ENCODE data around the gene GPR78. TPM values are rescaled to one million over a fixed set of nuclear protein-coding genes. Genes with fewer than 3 reads are reported as not detected.

The GPR78 gene
- total and polyA plus RNA-seq, 2 of the 4 experiments (the other 2 are of a cell fraction) = under 0.01 to 0.10 TPM

- H4K91ac ChIP-seq (ENCODE audit: insufficient read depth, low read depth, low read length) = no peak overlapping the region
- H3K23ac ChIP-seq (ENCODE audit: low read depth, low read length) = no peak overlapping the region
- H3K27me3 ChIP-seq (ENCODE audit: control insufficient read depth, insufficient read depth, low read length) = no peaks in the 10 kb centered on the region; the same call in 1 of the 2 replicates
- H3K4me1 ChIP-seq (ENCODE audit: control insufficient read depth, insufficient read depth, low read length) = peaks cover 3% of the 10 kb centered on the region; the same call in 1 of the 2 replicates
- H3K9me1 ChIP-seq (ENCODE audit: insufficient read depth, low read length) = no peaks in the 10 kb centered on the region
- no peak overlapping the region for H2AK9ac ChIP-seq (replicated peaks; ENCODE audit: low read depth, low read length, poor library complexity)
- H2AK5ac ChIP-seq (ENCODE audit: low read depth, low read length) = no peak overlapping the region
- no peak overlapping the region for H3K4ac ChIP-seq (ENCODE audit: low read depth, low read length)
- H2BK15ac ChIP-seq (ENCODE audit: low read depth, low read length) = no peak overlapping the region
- POLR2A ChIA-PET (ENCODE audit: unreplicated experiment) = no interaction called here
- H4K5ac ChIP-seq (ENCODE audit: low read depth, low read length) = no peak overlapping the region
- H3K79me1 ChIP-seq (ENCODE audit: low read depth in 1 of 2, low read length in 2 of 2) = no peaks in the 10 kb centered on the region
- H2AFZ ChIP-seq (replicated peaks; ENCODE audit: low read length, poor library complexity) = no peak overlapping the region
- no peak overlapping the region for H3K56ac ChIP-seq (ENCODE audit: extremely low read depth, insufficient read depth, low read length)
- no peak overlapping the region for H2BK120ac ChIP-seq (ENCODE audit: low read depth, low read length)
- H3K36me3 ChIP-seq (ENCODE audit: control insufficient read depth, insufficient read depth, low read length) = peaks cover 48% of the 10 kb centered on the region; the same call in 1 of the 2 replicates
- H3K4me3 ChIP-seq (ENCODE audit: insufficient read depth, low read depth, low read length) = no peak overlapping the region
- BruUV-seq (replicated peaks) = no TSS peak
- no peak overlapping the region for H3K27ac ChIP-seq (ENCODE audit: insufficient read depth, low read length)
- no peak overlapping the region for H3K4me2 ChIP-seq (ENCODE audit: low read depth, low read length)
- H2BK5ac ChIP-seq (ENCODE audit: low read depth, low read length, poor library complexity, severe bottlenecking) = no peak overlapping the region
- TF ChIP-seq NFE2L2 (IDR thresholded peaks at IDR 0.05; ENCODE audit: low read depth, low read length) = no peak
- TF ChIP-seq CTCF (conservative IDR thresholded peaks at IDR 0.05; ENCODE audit: low read depth, low read length) = no peak
- TF ChIP-seq POLR2A (IDR thresholded peaks at IDR 0.05; ENCODE audit: low read depth, low read length) = no peak
- TF ChIP-seq BHLHE40 (IDR thresholded peaks at IDR 0.05; ENCODE audit: low read depth, low read length) = no peak
- no peak for TF ChIP-seq CHD1 (IDR thresholded peaks at IDR 0.05; ENCODE audit: low read depth, low read length)
- no peak for TF ChIP-seq RAD21 (IDR thresholded peaks at IDR 0.05; ENCODE audit: low read length)
- no peak for TF ChIP-seq CEBPB (IDR thresholded peaks at IDR 0.05; ENCODE audit: low read depth, low read length)
- TF ChIP-seq SMC3 (IDR thresholded peaks at IDR 0.05; ENCODE audit: low read depth, low read length) = no peak
- no peak for TF ChIP-seq RCOR1 (IDR thresholded peaks at IDR 0.05; ENCODE audit: insufficient replicate concordance, low read length)
- no peak for TF ChIP-seq MAFK (IDR thresholded peaks at IDR 0.05; ENCODE audit: low read depth, low read length)
- in situ Hi-C loops (cut with MboI; ENCODE audit: low sequenced_read_pairs) (loop anchor here (25.0 kb wide), 1 partner anchor 388 kb away; no protein-coding TSS in a partner anchor), intact Hi-C loops (cut with micrococcal nuclease) (no loop called here), dilution Hi-C loops (cut with HindIII; ENCODE audit: low sequenced_read_pairs, unreplicated experiment) (no loop called here)
- CTCF ChIA-PET = no interaction called here
- DNase-seq = no peak
- no peak overlapping the region for H2BK20ac ChIP-seq (ENCODE audit: low read depth, low read length)
- no peaks in the 10 kb centered on the region for H3K9me3 ChIP-seq (ENCODE audit: control insufficient read depth, insufficient read depth, low read length)
- ATAC-seq (ENCODE audit: low read depth) = no peak
- H3K9ac ChIP-seq (ENCODE audit: low read depth, low read length) = no peak overlapping the region
- no peak overlapping the region for H3K14ac ChIP-seq (replicated peaks; ENCODE audit: low read depth, low read length)
- H3K18ac ChIP-seq (ENCODE audit: low read depth, low read length) = no peak overlapping the region
- peaks cover under 1% of the 10 kb centered on the region; the same call in 1 of the 2 replicates for H4K20me1 ChIP-seq (ENCODE audit: insufficient read depth, low read length)
- no peak overlapping the region for H4K8ac ChIP-seq (ENCODE audit: low read depth in 2 of 2, low read length in 2 of 2)
- 67% methylated on average over 8 of the region's 12 CpGs; no CpG with 5 or more reads in 1 of the 2 experiments for whole genome bisulfite sequencing, 2 experiments (ENCODE audit: extremely low coverage in 2 of 2, insufficient read length in 1 of 2)
Observed at GRCh38 chr4:8600686-8601085, 20.5 kb downstream of the GPR78 start.

All from IMR-90 (cell line).